Loucy (cell line): ENCODE measurements around the gene HOXA3.

Experiments used
- H2AFZ ChIP-seq: fragments of 200-600 bp; sonication (generic); 2 replicates; pipeline ENCODE4 v1.6.0; 2016; ENCODE audit warnings: antibody characterized with exemption, mild to moderate bottlenecking, low read length, moderate library complexity
- H3F3A ChIP-seq: fragments of 200-600 bp; 2 replicates; pipeline ENCODE4 v1.6.0; 2016; ENCODE audit warnings: antibody characterized with exemption, low read depth, mild to moderate bottlenecking
- H3K27me3 ChIP-seq: fragments of 200-600 bp; sonication (generic); 2 replicates; pipeline ENCODE4 v1.6.1; 2014; ENCODE audit warnings: low read length, mild to moderate bottlenecking; ENCODE audit not compliant: insufficient read depth, poor library complexity, severe bottlenecking
- H3K36me3 ChIP-seq: fragments of 200-600 bp; sonication (generic); 2 replicates; pipeline ENCODE4 v1.6.1; 2016; ENCODE audit warnings: low read length; ENCODE audit not compliant: insufficient read depth
- H3K4me1 ChIP-seq: fragments of 200-600 bp; sonication (generic); 2 replicates; pipeline ENCODE4 v1.5.1; 2014; ENCODE audit warnings: low read length, mild to moderate bottlenecking; ENCODE audit not compliant: insufficient read depth, poor library complexity, severe bottlenecking
- H3K4me2 ChIP-seq: fragments of 200-600 bp; sonication (generic); 2 replicates; pipeline ENCODE4 v1.6.0; 2014; ENCODE audit warnings: antibody characterized with exemption, low read length, low read depth, mild to moderate bottlenecking; ENCODE audit not compliant: poor library complexity, severe bottlenecking
- H3K4me3 ChIP-seq: fragments of 200-600 bp; sonication (generic); 2 replicates; pipeline ENCODE4 v1.5.1; 2014; ENCODE audit warnings: low read length, mild to moderate bottlenecking, mixed read lengths; ENCODE audit not compliant: poor library complexity, severe bottlenecking
- H3K79me2 ChIP-seq: fragments of 200-600 bp; sonication (generic); 2 replicates; pipeline ENCODE4 v1.6.1; 2014; ENCODE audit warnings: low read length; ENCODE audit not compliant: insufficient read depth
- H3K9ac ChIP-seq: fragments of 200-600 bp; sonication (generic); 2 replicates; pipeline ENCODE4 v1.6.0; 2014; ENCODE audit warnings: mild to moderate bottlenecking, low read depth, low read length, moderate library complexity; ENCODE audit not compliant: poor library complexity, severe bottlenecking
- H3K9me2 ChIP-seq: fragments of 200-600 bp; sonication (generic); replicated peaks from 2 replicates; pipeline ENCODE4 v1.6.1; 2016; ENCODE audit warnings: low read depth, low read length, mixed read lengths
- H3K9me3 ChIP-seq: fragments of 200-600 bp; sonication (generic); 2 replicates; pipeline ENCODE4 v1.6.1; 2014; ENCODE audit warnings: mild to moderate bottlenecking, antibody characterized with exemption, low read length, low read depth; ENCODE audit not compliant: insufficient read depth
- H4K20me1 ChIP-seq: fragments of 200-600 bp; sonication (generic); 2 replicates; pipeline ENCODE4 v1.6.0; 2014; ENCODE audit warnings: antibody characterized with exemption, low read length, mild to moderate bottlenecking; ENCODE audit not compliant: insufficient read depth, poor library complexity, severe bottlenecking
- EZH2phosphoT487 ChIP-seq: fragments of 200-600 bp; IDR thresholded peaks from 2 replicates; pipeline ENCODE4 v1.6.1; 2018; ENCODE audit warnings: antibody characterized with exemption, mild to moderate bottlenecking, moderate library complexity, borderline replicate concordance
- TF ChIP-seq, protein P1 (sequence below): fragments of 200-600 bp; sonication (generic); conservative IDR thresholded peaks from 2 replicates; pipeline ENCODE4 v1.5.1; 2014; ENCODE audit warnings: mild to moderate bottlenecking, antibody characterized with exemption, low read length

Gene HOXA3

DNA sequence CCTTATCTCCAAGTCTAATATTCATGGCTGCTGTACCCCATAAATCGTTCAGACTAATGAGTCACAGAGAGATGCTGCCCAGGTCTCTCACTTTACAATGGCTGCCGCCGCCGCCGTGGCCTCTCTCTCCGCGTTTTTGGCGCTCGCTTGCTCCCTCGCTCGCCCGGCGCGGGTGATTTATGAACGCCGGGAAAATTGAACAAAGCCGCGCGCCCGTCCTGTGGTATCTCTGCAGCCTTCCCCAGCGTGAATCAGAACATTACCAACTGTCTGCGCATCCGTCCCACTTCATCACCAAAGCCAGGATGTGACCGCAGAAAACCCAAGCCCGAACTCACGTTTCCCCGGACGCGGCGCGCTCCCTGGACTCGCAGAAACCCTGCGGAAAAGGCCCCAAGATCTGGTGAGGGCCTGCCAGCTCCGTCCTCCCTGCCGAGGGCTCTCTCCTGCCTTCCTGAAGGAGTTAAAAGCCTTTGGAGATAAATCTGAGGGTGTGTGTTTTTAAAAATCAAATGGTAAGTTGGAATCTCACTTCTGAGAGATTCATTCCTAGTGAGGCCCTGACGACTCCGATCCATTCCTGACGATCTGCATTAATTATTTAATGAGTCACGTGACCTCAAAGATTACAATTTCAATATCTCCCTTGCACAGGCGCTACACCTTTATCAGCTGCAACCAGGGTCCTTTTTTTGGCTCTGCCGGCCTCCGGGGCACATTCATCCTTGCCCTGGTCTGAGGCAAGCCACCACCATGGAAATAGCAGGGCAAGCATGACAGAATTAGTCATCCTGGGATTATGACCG is 28.1 kb downstream of the HOXA3 start:
- Histone ChIP-seq H3K36me3 (peaks cover 98% of the 10 kb centered on the region; the same call in 1 of the 2 replicates), H2AFZ (no peak overlapping the region), H3F3A (no peaks in the 10 kb centered on the region), H3K9me2 (no peaks in the 10 kb centered on the region), H3K27me3 (no peaks in the 10 kb centered on the region), H3K9me3 (no peaks in the 10 kb centered on the region), H4K20me1 (peaks cover 56% of the 10 kb centered on the region), H3K4me2 (no peak overlapping the region), H3K4me1 (no peaks in the 10 kb centered on the region), H3K4me3 (no peak overlapping the region), H3K9ac (no peak overlapping the region), H3K79me2 (peaks cover 99% of the 10 kb centered on the region)
- TF ChIP-seq, protein P1, sequence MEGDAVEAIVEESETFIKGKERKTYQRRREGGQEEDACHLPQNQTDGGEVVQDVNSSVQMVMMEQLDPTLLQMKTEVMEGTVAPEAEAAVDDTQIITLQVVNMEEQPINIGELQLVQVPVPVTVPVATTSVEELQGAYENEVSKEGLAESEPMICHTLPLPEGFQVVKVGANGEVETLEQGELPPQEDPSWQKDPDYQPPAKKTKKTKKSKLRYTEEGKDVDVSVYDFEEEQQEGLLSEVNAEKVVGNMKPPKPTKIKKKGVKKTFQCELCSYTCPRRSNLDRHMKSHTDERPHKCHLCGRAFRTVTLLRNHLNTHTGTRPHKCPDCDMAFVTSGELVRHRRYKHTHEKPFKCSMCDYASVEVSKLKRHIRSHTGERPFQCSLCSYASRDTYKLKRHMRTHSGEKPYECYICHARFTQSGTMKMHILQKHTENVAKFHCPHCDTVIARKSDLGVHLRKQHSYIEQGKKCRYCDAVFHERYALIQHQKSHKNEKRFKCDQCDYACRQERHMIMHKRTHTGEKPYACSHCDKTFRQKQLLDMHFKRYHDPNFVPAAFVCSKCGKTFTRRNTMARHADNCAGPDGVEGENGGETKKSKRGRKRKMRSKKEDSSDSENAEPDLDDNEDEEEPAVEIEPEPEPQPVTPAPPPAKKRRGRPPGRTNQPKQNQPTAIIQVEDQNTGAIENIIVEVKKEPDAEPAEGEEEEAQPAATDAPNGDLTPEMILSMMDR = no peak
- TF ChIP-seq EZH2phosphoT487 = no peak

DNA sequence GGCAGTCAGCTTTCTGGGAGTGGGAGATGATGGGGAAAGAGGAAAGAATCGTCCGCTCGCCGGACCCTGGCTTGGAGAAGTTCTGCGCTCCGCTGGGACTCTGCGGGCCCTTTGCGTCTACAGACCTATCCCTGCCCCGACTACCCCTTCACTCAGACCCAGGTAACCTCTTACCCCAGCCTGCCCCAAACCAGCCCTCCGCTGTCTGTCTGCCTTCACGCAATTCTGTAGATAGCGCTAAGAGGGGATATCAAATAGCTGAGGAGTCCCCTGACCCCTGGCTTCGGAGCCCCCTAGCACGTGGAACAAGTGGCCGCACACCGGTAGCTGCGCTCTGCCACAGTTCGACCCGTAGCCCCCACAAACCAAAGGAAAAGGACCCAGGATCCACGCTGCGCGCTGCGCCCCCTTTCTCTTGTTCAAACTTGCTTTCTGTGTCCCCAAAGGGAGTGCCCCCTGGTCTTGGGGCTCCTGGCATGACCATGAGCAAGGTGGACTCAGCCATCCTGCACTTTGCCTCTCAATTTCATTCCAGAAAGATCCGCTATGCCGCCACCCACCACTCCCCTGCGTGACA is 28.8 kb downstream of the HOXA3 start:
- no peak overlapping the region for H3K4me2 ChIP-seq
- no peaks in the 10 kb centered on the region for H3F3A ChIP-seq
- TF ChIP-seq EZH2phosphoT487 = no peak
- no peaks in the 10 kb centered on the region for H3K9me3 ChIP-seq
- no peaks in the 10 kb centered on the region for H3K27me3 ChIP-seq
- no peak overlapping the region for H3K4me3 ChIP-seq
- H4K20me1 ChIP-seq = peaks cover 56% of the 10 kb centered on the region
- H3K4me1 ChIP-seq = no peaks in the 10 kb centered on the region
- no peak overlapping the region for H2AFZ ChIP-seq
- H3K9ac ChIP-seq = no peak overlapping the region
- peaks cover 99% of the 10 kb centered on the region for H3K79me2 ChIP-seq
- peaks cover 98% of the 10 kb centered on the region; the same call in 1 of the 2 replicates for H3K36me3 ChIP-seq
- H3K9me2 ChIP-seq = no peaks in the 10 kb centered on the region

DNA sequence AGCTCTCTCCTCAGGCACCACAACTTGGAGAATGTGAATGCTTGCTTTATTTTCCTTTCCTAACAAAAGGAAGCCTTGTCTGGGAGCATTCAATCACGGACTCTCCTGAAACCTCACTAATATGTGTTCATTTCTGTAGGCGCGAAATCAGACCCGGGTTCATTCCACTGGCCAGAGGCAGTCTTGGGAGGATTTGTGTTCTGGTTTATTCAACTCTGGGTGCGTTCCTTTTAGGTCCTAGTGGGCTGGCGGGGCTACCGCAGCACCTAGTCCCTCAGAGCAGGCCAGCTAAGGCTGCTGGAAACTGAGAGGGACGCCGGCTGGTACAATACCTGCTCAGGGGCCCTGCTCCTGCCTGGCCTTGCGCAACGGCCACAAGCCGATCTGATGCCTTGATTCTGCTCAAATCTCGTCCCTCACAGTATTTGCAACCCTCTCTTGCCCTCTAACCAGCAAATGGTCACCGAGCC is 29.3 kb downstream of the HOXA3 start:
- no peaks in the 10 kb centered on the region for H3K4me1 ChIP-seq
- no peaks in the 10 kb centered on the region for H3K9me2 ChIP-seq
- H3K9ac ChIP-seq = no peak overlapping the region
- no peaks in the 10 kb centered on the region for H3K9me3 ChIP-seq
- no peak overlapping the region for H3K4me3 ChIP-seq
- no peaks in the 10 kb centered on the region for H3F3A ChIP-seq
- peaks cover 98% of the 10 kb centered on the region; the same call in 1 of the 2 replicates for H3K36me3 ChIP-seq
- no peak for TF ChIP-seq EZH2phosphoT487
- TF ChIP-seq, protein P1 = no peak
- H3K4me2 ChIP-seq = no peak overlapping the region
- H3K27me3 ChIP-seq = no peaks in the 10 kb centered on the region
- H3K79me2 ChIP-seq = peaks cover 99% of the 10 kb centered on the region
- peaks cover 58% of the 10 kb centered on the region for H4K20me1 ChIP-seq
- no peak overlapping the region for H2AFZ ChIP-seq
